DOHH2 (cell line): Measurements from ENCODE around the gene METTL16.

Experiments used
- EZH2phosphoT487 ChIP-seq: fragments of 200-600 bp; sonication (generic); IDR thresholded peaks from 2 replicates; pipeline ENCODE4 v1.6.1; 2017; ENCODE audit warnings: borderline replicate concordance, mild to moderate bottlenecking, antibody characterized with exemption, low read length, moderate library complexity, mixed read lengths
- TF ChIP-seq, protein P1 (sequence below): fragments of 200-600 bp; sonication (generic); IDR thresholded peaks from one replicate; pipeline ENCODE4 v1.5.1; 2014; ENCODE audit warnings: antibody characterized with exemption, mild to moderate bottlenecking, low read depth, low read length; ENCODE audit not compliant: poor library complexity, severe bottlenecking

DNA sequence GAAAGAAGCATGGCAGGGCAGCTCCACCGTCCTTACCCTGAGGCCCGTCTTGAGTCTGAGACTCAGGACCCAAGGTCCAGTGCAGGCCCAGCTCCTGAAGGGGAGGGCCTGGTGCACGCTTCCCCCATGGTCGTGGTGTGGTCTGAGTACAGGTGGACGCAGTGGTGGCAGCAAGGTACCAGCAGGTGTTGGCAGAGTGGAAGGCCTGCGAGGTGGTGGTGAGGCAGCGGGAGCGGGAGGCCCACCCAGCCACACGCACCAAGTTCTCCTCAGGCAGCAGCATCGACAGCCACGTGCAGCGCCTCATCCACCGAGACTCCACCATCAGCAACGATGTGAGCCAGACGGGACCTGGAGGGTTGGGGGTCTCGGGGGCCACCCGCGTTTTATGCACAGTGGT lies 138.5 kb downstream of the METTL16 start:
- TF ChIP-seq, protein P1, sequence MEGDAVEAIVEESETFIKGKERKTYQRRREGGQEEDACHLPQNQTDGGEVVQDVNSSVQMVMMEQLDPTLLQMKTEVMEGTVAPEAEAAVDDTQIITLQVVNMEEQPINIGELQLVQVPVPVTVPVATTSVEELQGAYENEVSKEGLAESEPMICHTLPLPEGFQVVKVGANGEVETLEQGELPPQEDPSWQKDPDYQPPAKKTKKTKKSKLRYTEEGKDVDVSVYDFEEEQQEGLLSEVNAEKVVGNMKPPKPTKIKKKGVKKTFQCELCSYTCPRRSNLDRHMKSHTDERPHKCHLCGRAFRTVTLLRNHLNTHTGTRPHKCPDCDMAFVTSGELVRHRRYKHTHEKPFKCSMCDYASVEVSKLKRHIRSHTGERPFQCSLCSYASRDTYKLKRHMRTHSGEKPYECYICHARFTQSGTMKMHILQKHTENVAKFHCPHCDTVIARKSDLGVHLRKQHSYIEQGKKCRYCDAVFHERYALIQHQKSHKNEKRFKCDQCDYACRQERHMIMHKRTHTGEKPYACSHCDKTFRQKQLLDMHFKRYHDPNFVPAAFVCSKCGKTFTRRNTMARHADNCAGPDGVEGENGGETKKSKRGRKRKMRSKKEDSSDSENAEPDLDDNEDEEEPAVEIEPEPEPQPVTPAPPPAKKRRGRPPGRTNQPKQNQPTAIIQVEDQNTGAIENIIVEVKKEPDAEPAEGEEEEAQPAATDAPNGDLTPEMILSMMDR: no peak
- TF ChIP-seq EZH2phosphoT487: no peak
